ENCODE measurements around the gene TUBA3D.
A peak's percentile ranks its signal among the peaks of the same experiment; 100 is the strongest.
"Not testable (repeated sequence)": the region's sequence is repeated elsewhere in the genome, so short reads cannot be mapped to it uniquely, and the experiment has no call there.

TUBA3D gene

DNA sequence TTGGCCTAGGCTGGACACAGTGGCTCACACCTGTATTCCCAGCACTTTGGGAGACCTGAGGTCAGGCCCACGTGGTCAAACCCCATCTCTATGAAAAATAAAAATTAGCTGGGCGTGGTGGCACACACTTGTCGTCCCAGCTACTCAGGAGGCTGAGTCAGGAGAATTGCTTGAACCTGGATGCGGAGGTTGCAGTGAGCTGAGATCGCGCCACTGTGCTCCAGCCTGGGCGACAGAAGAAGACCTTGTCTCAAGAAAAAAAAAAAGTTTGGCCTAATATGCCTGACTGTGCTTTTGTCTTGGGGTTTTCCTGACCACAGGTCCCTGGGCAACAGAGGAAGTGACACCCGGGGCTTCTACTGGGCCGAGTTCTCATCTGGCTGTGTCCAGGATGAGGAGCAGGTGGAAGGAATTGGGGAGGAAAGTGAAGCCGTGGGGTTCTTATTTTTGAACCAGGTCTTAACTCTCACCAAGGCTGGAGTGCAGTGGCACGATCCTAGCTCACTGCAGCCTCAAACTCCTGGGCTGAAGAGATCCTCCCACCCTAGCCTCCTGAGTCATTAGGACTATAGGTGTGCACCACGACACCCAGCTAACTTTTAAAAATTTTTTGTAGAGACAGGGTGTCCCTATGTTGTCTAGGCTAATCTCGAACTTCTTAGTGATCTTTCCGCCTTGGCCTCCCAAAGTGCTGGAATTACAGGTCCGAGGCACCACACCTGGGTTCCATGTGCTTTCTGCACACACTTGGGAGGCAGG lies 38.7 kb downstream of the TUBA3D start:
- not testable (repeated sequence) for DNase-seq (ENCODE audit: low read depth)

DNA sequence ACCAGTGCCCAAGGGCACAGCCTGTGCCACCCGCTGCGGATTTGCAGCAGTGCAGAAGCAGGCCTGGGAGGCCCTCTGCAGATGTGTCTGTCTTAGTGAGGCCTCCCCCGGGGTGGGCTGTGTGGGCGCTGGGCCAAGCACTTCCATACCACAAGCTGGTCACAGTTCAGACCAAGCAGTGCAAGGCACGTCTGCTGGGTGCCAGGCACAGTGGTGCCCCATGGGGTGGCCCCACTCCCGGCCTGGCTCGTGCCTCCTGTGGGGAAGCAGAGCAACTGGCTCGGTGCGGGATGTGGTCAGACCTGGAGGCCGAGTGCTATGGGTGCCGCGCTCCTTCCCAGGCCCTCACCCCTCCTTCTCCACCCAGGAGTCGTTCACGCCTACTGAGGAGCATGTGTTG lies 39.3 kb downstream of the TUBA3D start:
- DNase-seq (ENCODE audit: low read depth), result not testable (repeated sequence)

DNA sequence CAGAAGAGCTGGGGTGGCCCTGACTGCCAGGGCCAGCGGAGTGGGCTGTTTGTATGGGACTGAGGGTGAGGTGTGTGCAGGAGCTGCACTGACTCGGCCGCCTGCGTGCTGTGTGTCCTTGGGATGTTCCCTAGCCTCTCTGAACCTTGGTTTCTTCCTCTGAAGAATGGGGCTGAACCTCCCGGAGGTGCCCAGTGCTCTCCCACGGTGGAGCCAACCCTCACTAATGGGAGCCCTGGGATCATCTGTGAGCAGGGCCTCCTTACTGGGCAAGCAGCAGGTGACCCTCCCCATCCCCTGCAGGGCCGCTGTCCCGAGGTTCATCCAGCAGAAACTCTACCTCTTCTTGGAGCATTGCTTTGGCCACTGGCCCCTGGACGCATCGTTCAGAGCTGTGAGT lies 40.1 kb downstream of the TUBA3D start:
- no peak for DNase-seq (ENCODE audit: low read depth)

DNA sequence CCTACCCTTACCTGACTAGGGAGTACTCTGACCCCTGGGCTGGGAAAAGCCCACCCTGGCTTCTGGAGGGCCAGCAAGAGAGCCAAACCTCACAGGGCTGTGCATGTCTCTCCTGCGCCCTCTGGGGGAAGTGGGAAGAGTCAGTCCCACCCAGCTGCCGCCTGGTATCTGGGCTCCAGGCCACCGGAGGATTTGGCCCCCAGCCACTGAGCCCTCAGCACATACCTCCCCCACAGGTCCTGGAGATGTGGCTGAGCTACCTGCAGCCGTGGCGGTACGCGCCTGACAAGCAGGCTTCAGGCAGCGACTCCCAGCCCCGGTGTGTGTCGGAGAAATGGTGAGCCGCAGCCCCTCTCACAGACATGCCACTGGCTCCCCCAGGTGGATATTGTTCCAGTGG lies 40.7 kb downstream of the TUBA3D start:
- peak; percentile 24 for DNase-seq (ENCODE audit: low read depth)

DNA sequence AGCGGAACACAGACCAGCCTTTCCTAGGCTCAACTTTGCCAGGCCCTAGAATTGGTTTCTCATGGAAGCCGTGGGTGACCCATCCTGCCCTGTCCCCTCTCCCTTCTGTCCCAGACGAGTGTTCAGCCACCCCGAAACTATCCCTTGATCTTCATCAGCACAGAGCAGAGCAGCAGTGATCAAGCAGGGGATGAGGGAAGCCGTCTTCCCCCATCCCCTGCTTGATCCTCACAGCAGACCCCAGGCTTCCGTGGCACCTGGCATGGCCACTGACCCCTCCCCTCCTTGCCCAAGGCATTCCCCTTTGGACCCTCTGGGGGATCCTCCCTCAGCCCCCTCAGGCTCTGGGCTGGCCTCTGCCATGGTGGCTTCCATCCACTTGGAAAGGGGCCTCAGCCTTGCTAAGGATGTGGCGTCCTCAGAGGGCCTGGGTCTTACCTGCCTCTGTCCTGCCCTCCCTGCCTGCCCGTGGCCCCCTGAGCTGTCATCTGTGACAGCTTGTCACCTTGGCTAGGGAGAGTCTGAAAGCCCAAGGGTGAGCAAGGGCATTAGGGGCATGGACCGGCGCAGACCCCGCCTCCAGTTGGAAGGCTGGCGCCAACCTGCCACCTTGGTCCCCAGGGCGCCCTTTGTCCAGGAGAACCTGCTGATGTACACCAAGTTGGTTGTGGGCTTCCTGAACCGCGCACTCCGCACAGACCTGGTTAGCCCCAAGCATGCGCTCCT lies 41.4 kb downstream of the TUBA3D start:
- no peak for DNase-seq (ENCODE audit: low read depth)

DNA sequence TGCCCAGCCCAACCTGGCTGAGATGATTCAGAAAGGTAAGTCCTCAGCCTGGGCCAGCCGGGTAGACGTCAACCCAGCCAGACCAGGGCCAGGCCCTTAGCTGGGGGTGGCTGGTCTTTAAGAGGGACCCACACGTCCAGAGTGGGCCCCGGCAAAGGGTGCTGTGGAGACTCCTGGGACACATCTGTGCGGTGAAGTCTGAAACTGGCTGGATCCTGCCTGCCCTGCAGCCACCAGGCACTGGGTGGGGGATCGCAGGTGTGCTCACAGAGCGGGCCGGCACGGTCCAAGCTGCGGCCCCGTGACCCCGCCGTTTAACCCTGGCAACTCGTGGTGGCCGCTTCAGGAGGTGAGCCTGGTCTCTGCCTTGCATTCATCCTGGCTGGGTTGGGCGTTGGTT lies 41.9 kb downstream of the TUBA3D start:
- not testable (repeated sequence) for DNase-seq (ENCODE audit: low read depth)

DNA sequence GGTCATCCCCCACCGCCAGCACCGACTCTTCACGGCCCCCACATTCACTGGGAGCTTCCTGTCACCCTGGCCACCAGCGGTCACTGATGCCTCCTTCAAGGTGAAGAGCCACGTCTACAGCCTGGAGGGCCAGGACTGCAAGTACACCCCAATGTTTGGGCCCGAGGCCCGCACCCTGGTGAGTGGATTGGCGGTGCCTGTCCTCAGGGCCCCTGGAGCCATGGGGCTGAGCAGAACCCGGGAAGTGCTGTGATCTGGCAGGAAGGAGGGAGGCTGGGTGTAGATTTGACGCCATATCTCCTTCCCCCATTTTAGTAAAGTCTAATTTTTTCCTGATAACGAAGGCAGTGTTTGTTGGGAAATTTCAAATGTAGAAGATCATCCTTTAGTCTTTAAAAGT lies 42.6 kb downstream of the TUBA3D start:
- DNase-seq (ENCODE audit: low read depth), result not testable (repeated sequence)

DNA sequence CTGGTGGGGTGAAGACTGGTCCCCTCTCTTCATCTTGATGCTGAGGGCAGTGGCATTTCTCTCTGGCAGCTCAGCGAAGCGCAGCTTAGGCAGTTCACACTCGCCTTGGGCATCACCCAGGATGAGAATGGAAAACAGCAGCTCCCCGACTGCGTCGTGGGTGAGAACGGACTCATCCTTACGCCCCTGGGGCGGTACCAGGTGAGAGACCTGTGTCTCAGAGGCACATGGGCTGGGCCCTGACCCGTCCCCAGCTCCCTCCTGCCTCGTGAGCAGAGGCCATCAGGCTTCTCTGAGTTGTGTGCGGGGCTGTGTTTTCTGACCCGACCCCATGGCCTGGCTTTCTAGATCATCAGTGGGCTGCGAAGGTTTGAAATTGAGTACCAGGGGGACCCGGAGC lies 43.5 kb downstream of the TUBA3D start:
- DNase-seq (ENCODE audit: low read depth), result no peak

DNA sequence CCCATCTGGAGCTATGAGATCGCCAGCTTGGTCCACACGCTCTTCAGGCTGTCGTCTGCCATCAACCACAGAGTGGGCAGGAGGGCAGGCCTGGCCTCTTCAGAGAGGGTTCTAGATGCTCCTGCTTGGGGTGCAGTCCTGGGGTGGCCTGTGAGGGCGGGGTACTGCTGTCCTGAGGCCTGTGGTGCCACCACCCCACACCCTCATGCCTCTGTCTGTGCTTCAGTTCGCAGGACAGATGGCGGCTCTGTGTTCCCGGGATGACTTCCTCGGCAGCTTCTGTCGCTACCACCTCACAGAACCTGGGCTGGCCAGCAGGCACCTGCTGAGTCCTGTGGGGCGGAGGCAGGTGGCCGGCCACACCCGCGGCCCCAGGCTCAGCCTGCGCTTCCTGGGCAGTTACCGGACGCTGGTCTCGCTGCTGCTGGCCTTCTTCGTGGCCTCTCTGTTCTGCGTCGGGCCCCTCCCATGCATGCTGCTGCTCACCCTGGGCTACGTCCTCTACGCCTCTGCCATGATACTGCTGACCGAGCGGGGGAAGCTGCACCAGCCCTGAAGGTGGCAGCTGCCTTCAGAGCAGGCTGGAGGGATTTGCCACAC lies 44.1 kb downstream of the TUBA3D start:
- not testable (repeated sequence) for DNase-seq (ENCODE audit: low read depth)

DNA sequence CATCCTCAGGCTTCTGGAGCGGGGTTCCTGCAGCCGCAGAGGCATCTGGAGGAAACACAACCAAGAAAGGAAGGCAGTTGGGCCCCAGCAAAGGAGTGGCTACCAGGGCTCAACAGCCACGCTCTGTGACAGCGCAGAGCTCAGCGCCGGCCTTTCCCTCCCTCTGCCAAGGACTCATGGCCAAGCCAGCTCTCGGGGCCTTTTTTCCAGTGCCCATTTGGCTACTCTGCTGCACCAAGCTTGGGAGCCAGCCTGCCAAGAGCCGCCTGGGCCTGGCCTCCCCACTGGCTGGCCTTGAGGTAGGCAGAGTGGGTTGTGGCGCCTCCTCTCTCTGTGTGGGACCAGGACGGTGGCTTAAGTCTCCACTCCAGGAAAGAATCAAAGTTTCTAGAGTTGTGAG lies 44.6 kb downstream of the TUBA3D start:
- no peak for DNase-seq (ENCODE audit: low read depth)

DNA sequence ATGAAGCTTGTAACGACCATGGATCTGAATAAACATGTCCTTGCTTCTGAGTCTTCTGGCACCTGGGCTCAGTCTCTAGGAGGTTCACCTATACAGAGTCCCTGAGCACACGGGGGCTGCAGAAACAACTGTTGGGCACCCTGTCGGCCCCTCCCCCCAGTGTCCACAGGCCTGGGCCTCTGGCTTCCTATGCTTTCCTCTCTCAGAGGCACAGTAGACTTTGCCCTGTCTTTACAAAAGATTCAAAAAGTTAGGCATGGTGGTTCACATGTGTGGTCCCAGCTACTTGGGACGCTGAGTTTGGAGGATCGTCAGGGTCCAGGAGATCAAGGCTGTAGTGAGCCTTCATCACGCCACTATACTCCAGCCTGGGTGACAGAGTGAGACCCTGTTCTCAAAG lies 45.6 kb downstream of the TUBA3D start:
- DNase-seq (ENCODE audit: low read depth), result not testable (repeated sequence)

DNA sequence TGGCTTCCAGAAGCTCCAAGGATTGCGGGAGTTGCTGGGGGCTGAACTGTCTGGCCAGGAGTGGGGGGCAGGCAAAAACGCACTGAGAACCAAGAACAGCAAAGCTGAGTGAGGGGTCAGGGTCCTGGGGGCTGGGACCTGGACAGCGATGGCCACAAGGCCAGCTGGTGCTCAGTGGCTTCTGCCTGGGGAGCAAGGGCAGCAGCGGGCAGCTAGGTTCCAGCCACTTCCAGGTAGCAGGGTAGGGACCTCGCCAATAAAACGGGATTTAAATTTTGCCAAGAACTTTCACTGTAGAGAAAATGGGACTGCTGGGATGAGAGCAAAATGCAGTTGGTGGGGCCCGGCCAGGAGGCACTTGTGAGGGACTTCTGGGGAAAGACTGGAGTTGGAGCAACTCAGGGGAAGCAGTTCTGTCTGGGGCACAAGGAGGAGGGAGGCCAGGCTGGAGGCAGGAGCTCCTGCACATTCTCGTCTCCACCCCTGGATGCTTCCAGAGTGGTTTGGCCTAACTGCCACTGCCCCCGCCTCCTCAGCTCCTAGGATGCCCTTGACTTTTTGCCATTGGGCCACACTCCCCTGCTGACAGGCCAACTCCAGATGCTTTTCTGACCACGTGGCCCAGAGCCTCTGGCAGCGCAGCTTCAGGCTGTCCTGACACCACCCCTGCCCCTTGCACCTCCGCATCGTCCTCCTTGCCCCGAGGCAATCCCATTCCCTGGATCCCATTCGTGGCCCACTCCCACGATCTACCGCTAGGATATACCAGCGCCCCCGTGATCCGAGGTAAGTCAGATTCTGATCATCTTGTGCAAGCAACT lies 46.3 kb downstream of the TUBA3D start:
- DNase-seq (ENCODE audit: low read depth), result no peak

DNA sequence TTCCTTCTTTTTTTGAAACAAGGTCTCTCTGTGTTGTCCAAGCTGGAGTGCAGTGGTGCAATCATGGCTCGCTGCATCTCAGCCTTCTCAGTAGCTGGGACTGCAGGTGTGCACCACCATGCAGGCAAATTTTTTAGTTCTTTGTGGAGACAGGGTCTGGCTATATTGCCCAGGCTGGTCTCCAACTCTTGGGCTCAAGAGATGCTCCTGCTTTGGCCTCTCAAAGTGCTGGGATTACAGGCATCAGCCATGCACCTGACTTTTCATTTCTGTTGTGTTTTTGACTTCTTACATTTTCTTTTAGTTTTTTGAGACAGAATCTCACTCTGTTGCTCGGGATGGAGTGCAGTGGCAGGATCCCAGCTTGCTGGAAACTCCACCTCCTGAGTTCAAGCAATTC lies 49.3 kb downstream of the TUBA3D start:
- DNase-seq (ENCODE audit: low read depth), result not testable (repeated sequence)

DNA sequence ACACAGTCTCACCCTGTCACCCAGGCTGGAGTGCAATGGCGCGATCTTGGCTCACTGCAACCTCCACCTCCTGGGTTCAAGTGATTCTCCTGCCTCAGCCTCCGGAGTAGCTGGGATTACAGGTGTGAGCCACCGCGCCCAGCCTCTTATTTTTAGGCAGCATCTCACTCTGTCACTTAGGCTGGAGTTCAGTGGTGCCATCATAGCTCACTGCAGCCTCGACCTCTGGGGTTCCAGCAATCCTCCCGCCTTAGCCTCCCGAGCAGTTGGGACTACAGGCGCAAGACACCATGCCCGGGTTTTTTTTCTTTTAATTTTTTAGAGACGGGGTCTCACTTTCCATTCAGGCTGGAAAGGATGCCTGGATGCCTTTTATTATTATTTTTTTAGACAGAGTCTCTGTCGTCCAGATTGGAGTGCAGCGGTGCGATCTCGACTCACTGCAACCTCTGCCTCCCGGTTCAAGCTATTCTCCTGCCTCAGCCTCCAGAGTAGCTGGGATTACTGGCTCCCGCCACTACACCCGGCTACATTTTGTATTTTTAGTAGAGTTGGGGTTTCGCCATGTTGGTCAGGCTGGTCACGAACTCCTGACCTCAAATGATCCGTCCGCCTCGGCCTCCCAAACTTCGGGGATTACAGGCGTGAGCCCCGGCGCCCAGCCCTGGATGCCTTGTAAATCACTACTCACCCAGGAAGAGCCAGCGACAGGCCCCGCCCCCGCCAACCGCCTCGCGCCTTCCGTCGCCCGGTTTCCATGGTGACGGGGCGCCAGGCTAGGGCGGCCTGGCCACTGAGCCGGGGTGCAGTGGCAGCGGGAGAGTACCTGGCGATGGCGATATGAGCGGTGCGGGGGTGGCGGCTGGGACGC lies 51.4 kb downstream of the TUBA3D start, which contains the start of gene CCDC74A:
TSS of gene CCDC74A (plus strand) at position 758 of the 871 bp plus-strand sequence. CDS start at position 841, 83 bp downstream.
- peak; percentile 38 for DNase-seq (ENCODE audit: low read depth)

DNA sequence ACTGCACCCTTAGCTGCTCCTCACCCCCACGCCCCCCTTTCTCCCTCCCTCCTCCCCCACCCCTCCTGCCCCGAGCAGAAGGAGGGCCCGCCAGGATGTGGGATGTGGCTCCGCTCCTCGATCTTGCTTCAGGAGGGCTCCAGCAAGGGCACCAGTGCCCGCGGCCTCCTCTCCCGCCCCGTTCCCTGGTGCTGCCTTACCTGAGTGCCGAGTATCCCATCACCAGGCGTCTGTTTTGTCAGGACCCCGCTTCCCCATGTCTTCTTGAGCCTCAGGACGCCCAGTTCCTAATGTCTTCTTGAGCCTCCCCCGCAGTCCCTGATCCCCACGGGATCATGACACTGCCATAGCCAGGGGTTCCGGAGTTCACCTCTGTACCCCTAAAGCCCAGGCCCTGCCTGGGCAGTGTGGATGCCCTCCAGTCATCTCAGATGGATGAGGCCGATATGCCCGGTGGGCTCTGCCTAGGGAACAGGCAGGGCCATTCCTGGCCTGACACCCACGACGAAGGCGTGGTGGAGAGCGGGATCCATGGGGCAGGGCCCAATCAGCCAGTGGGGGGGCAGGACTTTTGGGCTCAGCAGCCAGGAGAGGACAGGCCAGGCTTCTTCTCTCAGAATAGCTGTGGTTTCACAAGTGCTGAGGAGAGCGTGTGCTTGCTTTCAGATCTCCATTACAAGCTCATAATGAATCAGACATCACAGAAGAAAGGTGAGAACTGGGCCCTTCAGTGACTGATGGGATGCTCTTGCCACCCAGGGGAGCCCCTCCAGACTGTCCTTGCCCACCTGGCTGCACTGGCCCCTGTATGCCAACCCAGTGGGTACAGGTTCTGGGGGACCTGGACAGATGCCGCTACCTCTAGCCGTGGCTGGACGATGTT lies 53.3 kb downstream of the TUBA3D start:
- DNase-seq (ENCODE audit: low read depth), result not testable (repeated sequence)

DNA sequence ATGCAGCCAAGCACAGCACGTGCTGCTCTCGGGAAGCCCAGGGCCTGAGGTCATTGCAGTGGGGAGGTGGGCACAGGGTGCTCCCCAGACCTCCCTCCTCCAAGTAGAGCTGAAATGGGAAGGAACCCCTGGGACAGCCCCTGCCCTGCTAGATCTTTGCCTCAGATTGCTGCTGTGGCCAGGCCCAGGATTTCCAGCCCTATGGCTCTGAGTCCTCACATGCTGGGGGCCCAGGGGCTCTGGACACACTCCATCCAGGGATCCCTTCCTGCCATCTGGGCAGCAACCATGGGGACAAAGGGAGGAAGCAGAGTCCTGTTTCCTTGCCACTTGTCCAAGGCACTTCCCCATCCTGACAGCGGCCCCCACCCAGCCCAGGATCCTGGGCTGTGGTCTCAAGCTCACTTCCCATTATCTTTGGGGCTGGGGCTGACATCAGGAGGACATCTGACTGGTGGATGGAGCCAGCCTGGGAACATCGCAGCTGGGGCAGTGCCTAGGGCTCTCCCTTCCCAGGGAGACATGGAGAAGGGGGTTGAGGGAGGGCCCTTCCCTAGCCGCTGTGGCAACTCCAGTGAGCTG lies 54.0 kb downstream of the TUBA3D start:
- not testable (repeated sequence) for DNase-seq (ENCODE audit: low read depth)

DNA sequence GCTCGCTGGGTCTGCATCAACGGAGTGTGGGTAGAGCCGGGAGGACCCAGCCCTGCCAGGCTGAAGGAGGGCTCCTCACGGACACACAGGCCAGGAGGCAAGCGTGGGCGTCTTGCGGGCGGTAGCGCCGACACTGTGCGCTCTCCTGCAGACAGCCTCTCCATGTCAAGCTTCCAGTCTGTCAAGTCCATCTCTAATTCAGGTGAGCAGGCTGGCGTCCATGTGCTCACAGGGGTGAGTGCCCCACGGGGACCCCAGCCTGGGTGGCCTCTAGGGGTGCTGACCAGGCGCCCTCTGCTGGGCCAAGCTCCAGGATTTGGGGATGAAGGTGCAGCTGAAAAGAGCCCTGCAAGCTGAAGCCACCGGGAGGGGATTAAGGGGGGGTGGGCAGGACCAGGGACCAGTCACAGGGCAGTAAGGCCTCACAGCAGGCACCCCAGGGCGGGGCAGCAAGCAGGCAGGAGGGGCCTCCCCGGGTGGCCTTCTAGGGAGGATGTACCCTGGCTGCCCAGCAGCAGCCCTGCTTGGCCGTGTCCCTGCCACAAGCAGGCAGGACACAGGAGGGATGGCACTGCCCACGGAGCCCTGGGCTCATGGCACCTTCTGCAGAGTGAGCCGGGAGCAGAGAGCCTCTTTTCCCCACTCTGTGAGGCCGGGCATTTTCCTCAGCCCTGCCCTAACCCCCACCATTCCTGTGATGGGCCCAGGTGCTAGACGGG lies 54.9 kb downstream of the TUBA3D start:
- DNase-seq (ENCODE audit: low read depth), result not testable (repeated sequence)

DNA sequence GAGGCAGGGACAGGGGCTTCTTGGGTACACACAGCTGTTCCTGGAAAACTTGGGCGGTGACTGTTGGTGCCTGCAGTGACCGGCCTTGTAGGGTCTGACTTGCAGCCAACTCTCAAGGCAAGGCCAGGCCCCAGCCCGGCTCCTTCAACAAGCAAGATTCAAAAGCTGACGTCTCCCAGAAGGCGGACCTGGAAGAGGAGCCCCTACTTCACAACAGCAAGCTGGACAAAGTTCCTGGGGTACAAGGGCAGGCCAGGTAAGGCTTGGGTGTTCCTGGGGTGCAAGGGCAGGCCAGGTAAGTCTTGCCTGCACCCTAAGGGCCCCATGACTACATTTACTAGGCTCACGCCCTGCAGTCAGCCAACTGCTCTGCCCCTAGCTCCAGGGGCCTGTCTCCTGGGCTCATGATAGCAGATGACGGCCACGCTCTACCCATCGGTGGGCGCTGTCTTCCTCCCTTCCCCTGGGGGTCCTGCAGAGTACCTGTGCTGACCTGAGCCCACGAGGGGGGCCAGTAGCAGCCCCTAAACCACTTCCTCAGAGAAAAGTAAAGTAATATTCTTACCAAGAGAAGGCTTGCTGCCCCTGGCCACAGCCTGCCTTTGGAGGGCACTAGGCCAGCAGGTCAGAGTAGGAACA lies 55.7 kb downstream of the TUBA3D start:
- not testable (repeated sequence) for DNase-seq (ENCODE audit: low read depth)
